SK-N-SH (cell line): ENCODE results near the gene COL5A1. TPM values are rescaled to one million over a fixed set of nuclear protein-coding genes. Genes with fewer than 3 reads are reported as not detected.

ENCODE experiments used
- CTCF ChIA-PET: fragments of 300-600, 350-600 bp; formaldehyde crosslinking; extraction: SDS; loops from one replicate; lab custom pipeline; 2021; lab: Yijun Ruan, JAX
- POLR2A ChIA-PET: fragments of 350-600 bp; sonication (Branson Sonifier 250); formaldehyde crosslinking; extraction: SDS; loops from one replicate; lab custom pipeline; 2020; ENCODE audit warnings: antibody characterized with exemption, inconsistent platforms; lab: Yijun Ruan, JAX
- DNase-seq: peaks from one replicate; pipeline ENCODE4 v3.0.0; 2012
- H2AFZ ChIP-seq: fragments of 200-600 bp; sonication (generic); 2 replicates; pipeline ENCODE4 v1.8.1; 2016; ENCODE audit warnings: antibody characterized with exemption, mild to moderate bottlenecking, low read depth
- H3F3A ChIP-seq: fragments of 200-600 bp; sonication (generic); replicated peaks from 2 replicates; pipeline ENCODE3; 2016; ENCODE audit warnings: antibody characterized with exemption, mild to moderate bottlenecking; ENCODE audit not compliant: insufficient read depth
- H3K27ac ChIP-seq, 2 experiments: fragments of 200-500 bp in 1 of 2; fragments of 200-600 bp in 1 of 2; sonication (Bioruptor generic) in 1 of 2; sonication (generic), shearing (Covaris generic) in 1 of 2; 2 replicates each; pipeline versions ENCODE4 v1.5.1 to v1.6.1; 2014 to 2016; ENCODE audit warnings: low read depth in 2 of 2, inconsistent platforms in 1 of 2, low read length in 1 of 2, mild to moderate bottlenecking in 1 of 2, mixed read lengths in 1 of 2
- H3K27me3 ChIP-seq: fragments of 200-600 bp; sonication (generic), shearing (Covaris generic); 2 replicates; pipeline ENCODE4 v1.6.1; 2016; ENCODE audit warnings: mixed run types; ENCODE audit not compliant: insufficient read depth
- H3K36me3 ChIP-seq, 2 experiments: fragments of 200-500 bp in 1 of 2; fragments of 200-600 bp in 1 of 2; sonication (Bioruptor generic) in 1 of 2; sonication (generic) in 1 of 2; replicated peaks in 1 of 2; 2 replicates each; pipeline versions ENCODE3 to v1.5.1; 2014 to 2016; ENCODE audit warnings: low read length in 1 of 2, mild to moderate bottlenecking in 1 of 2; ENCODE audit not compliant: insufficient read depth in 2 of 2, control insufficient read depth in 1 of 2
- H3K4me1 ChIP-seq, 2 experiments: fragments of 200-500 bp in 1 of 2; fragments of 200-600 bp in 1 of 2; sonication (Bioruptor generic) in 1 of 2; sonication (generic), shearing (Covaris generic) in 1 of 2; 2 replicates each; pipeline versions ENCODE4 v1.5.1 to v1.6.1; 2014 to 2016; ENCODE audit warnings: low read depth in 1 of 2, low read length in 1 of 2, mixed run types in 1 of 2; ENCODE audit not compliant: insufficient read depth in 2 of 2, control insufficient read depth in 1 of 2
- H3K4me2 ChIP-seq: fragments of 200-600 bp; sonication (generic), shearing (Covaris generic); 2 replicates; pipeline ENCODE4 v1.6.1; 2017; ENCODE audit warnings: mixed run types
- H3K4me3 ChIP-seq, 2 experiments: fragments of 200-500 bp in 1 of 2; fragments of 200-600 bp in 1 of 2; sonication (Bioruptor generic) in 1 of 2; sonication (generic), shearing (Covaris generic) in 1 of 2; 2 replicates each; pipeline versions ENCODE4 v1.5.1 to v1.8.1; 2014 to 2016; ENCODE audit warnings: low read depth in 2 of 2, inconsistent platforms in 1 of 2, low read length in 1 of 2, mild to moderate bottlenecking in 1 of 2, mixed read lengths in 1 of 2, moderate library complexity in 1 of 2
- H3K79me2 ChIP-seq: fragments of 200-600 bp; sonication (generic); 2 replicates; pipeline ENCODE4 v1.8.1; 2017; ENCODE audit warnings: mild to moderate bottlenecking; ENCODE audit not compliant: insufficient read depth
- H3K9ac ChIP-seq: fragments of 200-600 bp; sonication (generic); 2 replicates; pipeline ENCODE4 v1.6.1; 2017; ENCODE audit warnings: mixed run types
- H3K9me2 ChIP-seq: fragments of 200-600 bp; sonication (generic); 2 replicates; pipeline ENCODE4 v1.6.1; 2017; ENCODE audit warnings: mixed run types
- H3K9me3 ChIP-seq: fragments of 200-600 bp; sonication (generic); 2 replicates; pipeline ENCODE4 v1.6.1; 2017; ENCODE audit warnings: mixed run types, mild to moderate bottlenecking, moderate library complexity
- H4K20me1 ChIP-seq: fragments of 200-600 bp; sonication (generic); 2 replicates; pipeline ENCODE4 v1.6.1; 2017; ENCODE audit warnings: mild to moderate bottlenecking, mixed run types; ENCODE audit not compliant: insufficient read depth
- CHD2 ChIP-seq: fragments of 150-350 bp; IDR thresholded peaks from 2 replicates; pipeline ENCODE4 v1.6.1; 2018; ENCODE audit warnings: low read length; ENCODE audit not compliant: partially characterized antibody
- EP300 ChIP-seq, 2 experiments: IDR thresholded peaks; 2 replicates each; pipeline versions ENCODE4 v1.4.0 to v1.6.1; 2012; ENCODE audit warnings: borderline replicate concordance in 1 of 2, low read depth in 1 of 2, low read length in 1 of 2
- GABPA ChIP-seq: IDR thresholded peaks from 2 replicates; pipeline ENCODE4 v1.4.0; 2012; ENCODE audit warnings: low read depth, mild to moderate bottlenecking
- IRF3 ChIP-seq: fragments of 150-350 bp; IDR thresholded peaks from 2 replicates; pipeline ENCODE4 v1.6.1; 2016; ENCODE audit warnings: mild to moderate bottlenecking, low read depth, low read length
- JUND ChIP-seq: IDR thresholded peaks from 2 replicates; pipeline ENCODE4 v1.4.0; 2012
- MAX ChIP-seq: IDR thresholded peaks from 2 replicates; pipeline ENCODE4 v1.4.0; 2012; ENCODE audit warnings: low read depth
- MXI1 ChIP-seq: IDR thresholded peaks from 2 replicates; pipeline ENCODE4 v1.6.1; 2012; ENCODE audit warnings: mild to moderate bottlenecking, low read depth, low read length, improper control_type of control experiment
- NFIC ChIP-seq: IDR thresholded peaks from 2 replicates; pipeline ENCODE4 v1.4.0; 2012; ENCODE audit warnings: borderline replicate concordance
- PBX3 ChIP-seq: IDR thresholded peaks from 2 replicates; pipeline ENCODE4; 2012
- REST ChIP-seq: IDR thresholded peaks from 2 replicates; pipeline ENCODE4 v1.6.1; 2012; ENCODE audit warnings: mild to moderate bottlenecking, low read depth, low read length, moderate library complexity
- SMC3 ChIP-seq: IDR thresholded peaks from 2 replicates; pipeline ENCODE4 v1.6.1; 2012; ENCODE audit warnings: low read depth, low read length, improper control_type of control experiment
- TAF1 ChIP-seq: IDR thresholded peaks from 2 replicates; pipeline ENCODE4 v1.6.1; 2012; ENCODE audit warnings: low read depth, mild to moderate bottlenecking, low read length, moderate library complexity, borderline replicate concordance
- TCF12 ChIP-seq: IDR thresholded peaks from 2 replicates; pipeline ENCODE4 v1.4.0; 2012
- TEAD4 ChIP-seq: IDR thresholded peaks from 2 replicates; pipeline ENCODE4 v1.4.0; 2012; ENCODE audit warnings: mild to moderate bottlenecking, borderline replicate concordance; ENCODE audit not compliant: insufficient read depth
- USF2 ChIP-seq: fragments of 150-350 bp; IDR thresholded peaks from 2 replicates; pipeline ENCODE4 v1.6.1; 2017; ENCODE audit warnings: antibody characterized with exemption, low read length, low read depth, borderline replicate concordance
- ZBTB33 ChIP-seq: IDR thresholded peaks from 2 replicates; pipeline ENCODE4 v1.4.0; 2012; ENCODE audit warnings: low read depth, borderline replicate concordance
- WGBS: methylation state at CpG from one replicate; pipeline ENCODE4 v1.1.6; 2017; ENCODE audit warnings: low lambda C conversion rate; 5-methylcytosine and 5-hydroxymethylcytosine counted together
- polyA plus RNA-seq, 3 experiments: library from polyadenylated mRNA; depleted of rRNA; stranded (reverse); fragments of >200 nt; gene quantifications; 2 replicates each; pipeline ENCODE4 v1.2.3, GENCODE V29; 2012

Gene COL5A1
- polyA plus RNA-seq, 1 of the 3 experiments (the other 2 are of a cell fraction), result 73.8 TPM

- ChIA-PET POLR2A (interaction anchor here (0.6 kb wide), 1 partner anchor 461 kb away, joined by 3 read pairs; no protein-coding TSS in a partner anchor), CTCF (interaction anchor here (0.9 to 1.7 kb wide), 3 partner anchors 8 to 96 kb away, joined by 3 to 6 read pairs (median 3); no protein-coding TSS in a partner anchor)
- H3K79me2 ChIP-seq, result peaks cover 6% of the 10 kb centered on the region
- no peak overlapping the region for H3K4me3 ChIP-seq
- 94% methylated on average over 14 of the region's 20 CpGs for WGBS
- H2AFZ ChIP-seq, result no peak overlapping the region
- H3K9me3 ChIP-seq, result no peaks in the 10 kb centered on the region
- no peaks in the 10 kb centered on the region for H3K27me3 ChIP-seq
- DNase-seq, result no peak
- no peaks in the 10 kb centered on the region for H3K4me1 ChIP-seq
- peaks cover 56 to 59% of the 10 kb centered on the region in 2 experiments for H3K36me3 ChIP-seq
- TF ChIP-seq USF2 (no peak), TCF12 (no peak), ZBTB33 (no peak), CHD2 (no peak), TEAD4 (no peak), EP300 (IDR thresholded peaks at IDR 0.05; ENCODE audit: borderline replicate concordance in 1 of 2, low read depth in 1 of 2, low read length in 1 of 2) (no peak), SMC3 (no peak), IRF3 (no peak), MAX (no peak)
- 0 out of 2 replicates have a peak, but pooled peaks cover 4% of the 10 kb centered on the region for H4K20me1 ChIP-seq
- H3K27ac ChIP-seq, result no peak overlapping the region
- peaks cover 15% of the 10 kb centered on the region for H3F3A ChIP-seq
- H3K4me2 ChIP-seq, result no peak overlapping the region
- H3K9ac ChIP-seq, result no peak overlapping the region
- no peaks in the 10 kb centered on the region for H3K9me2 ChIP-seq
Observed at GRCh38 chr9:134794663-134795370, 153.2 kb downstream of the COL5A1 start.

- H3K9me2 ChIP-seq, result no peaks in the 10 kb centered on the region
- no peak overlapping the region for H3K9ac ChIP-seq
- ChIA-PET CTCF (interaction anchor here (0.9 to 1.7 kb wide), 3 partner anchors 8 to 95 kb away, joined by 3 to 6 read pairs (median 3); no protein-coding TSS in a partner anchor), POLR2A (interaction anchor here (0.6 kb wide), 1 partner anchor 462 kb away, joined by 3 read pairs; no protein-coding TSS in a partner anchor)
- no peaks in the 10 kb centered on the region for H3K9me3 ChIP-seq
- H3K36me3 ChIP-seq, result peaks cover 60% of the 10 kb centered on the region in 2 experiments
- no peak for DNase-seq
- peaks cover 9% of the 10 kb centered on the region for H3K79me2 ChIP-seq
- no peaks in the 10 kb centered on the region for H3K27me3 ChIP-seq
- no peak overlapping the region for H3K27ac ChIP-seq
- H3K4me2 ChIP-seq, result no peak overlapping the region
- peaks cover 16% of the 10 kb centered on the region for H3F3A ChIP-seq
- 0 out of 2 replicates have a peak, but pooled peaks cover 4% of the 10 kb centered on the region for H4K20me1 ChIP-seq
- H3K4me3 ChIP-seq, result no peak overlapping the region
- H2AFZ ChIP-seq, result no peak overlapping the region
- 90% methylated on average over 2 of the region's 8 CpGs for WGBS
- H3K4me1 ChIP-seq, result no peaks in the 10 kb centered on the region
- no peak for TF ChIP-seq PBX3
- TF ChIP-seq REST, result no peak
- no peak for TF ChIP-seq TAF1
- no peak for TF ChIP-seq NFIC
- no peak for TF ChIP-seq TCF12
- no peak for TF ChIP-seq TEAD4
- TF ChIP-seq GABPA, result no peak
- TF ChIP-seq JUND, result no peak
- no peak for TF ChIP-seq MXI1
- no peak for TF ChIP-seq SMC3
- TF ChIP-seq MAX, result no peak
Observed at GRCh38 chr9:134795446-134795845, 153.8 kb downstream of the COL5A1 start.
